Kidney (tissue), 14 donors: ENCODE data around the gene TBC1D5. TPM values are rescaled to one million over a fixed set of nuclear protein-coding genes. Genes with fewer than 3 reads are reported as not detected.

ENCODE experiments used
- DNase-seq, 5 donors: peaks; one replicate each; pipeline ENCODE4 v3.0.0-alpha.2; 2013 to 2020
- FAIRE-seq: peaks from 2 replicates; lab custom pipeline; 2012; peaks lifted over from hg19 to GRCh38; lab: Jason Lieb, UNC
- H3K27ac ChIP-seq, 2 donors: one replicate each; pipeline ENCODE4 v1.7.0; 2013; ENCODE audit warnings: low read depth in 2 of 2, low read length in 2 of 2, inconsistent platforms in 1 of 2
- H3K27me3 ChIP-seq: one replicate; pipeline ENCODE4 v1.7.1; 2013; ENCODE audit warnings: low read length, inconsistent platforms; ENCODE audit not compliant: control insufficient read depth, insufficient read depth
- H3K36me3 ChIP-seq, 3 donors: one replicate each; pipeline versions ENCODE4 v1.7.0 to v1.7.1; 2013; ENCODE audit warnings: low read length in 3 of 3, control low read depth in 1 of 3, inconsistent platforms in 1 of 3; ENCODE audit not compliant: insufficient read depth in 3 of 3, control insufficient read depth in 2 of 3
- H3K4me1 ChIP-seq, 3 donors: one replicate each; pipeline versions ENCODE4 v1.7.0 to v1.7.1; 2013; ENCODE audit warnings: low read length in 3 of 3, inconsistent platforms in 1 of 3, low read depth in 1 of 3; ENCODE audit not compliant: control insufficient read depth in 2 of 3, insufficient read depth in 2 of 3
- H3K4me3 ChIP-seq, 3 donors: one replicate each; pipeline versions ENCODE4 v1.7.0 to v1.8.1; 2013; ENCODE audit warnings: low read length in 3 of 3, control low read depth in 1 of 3, inconsistent platforms in 1 of 3
- H3K9ac ChIP-seq, 3 donors: one replicate each; pipeline versions ENCODE4 v1.7.0 to v1.7.1; 2013; ENCODE audit warnings: low read length in 3 of 3, control low read depth in 1 of 3, inconsistent platforms in 1 of 3
- H3K9me3 ChIP-seq, 3 donors: one replicate each; pipeline versions ENCODE4 v1.7.0 to v1.7.1; 2013; ENCODE audit warnings: low read length in 3 of 3, control low read depth in 1 of 3, inconsistent platforms in 1 of 3; ENCODE audit not compliant: control insufficient read depth in 2 of 3, insufficient read depth in 1 of 3
- intact Hi-C: fragments of 100-400 bp; cut with DNase I; formaldehyde crosslinking; loops from one replicate; pipeline ENCODE4 v1.11.1; 2022
- polyA plus RNA-seq: library from polyadenylated mRNA; stranded (reverse); fragments of 350-450 nt; fragmentation: Illumina TruSeq; extraction: RNeasy Lipid Tissue Mini Kit (QIAGEN cat#74804); gene quantifications from one replicate; pipeline ENCODE4 v1.2.3, GENCODE V29; 2014; ENCODE audit warnings: low read depth, low replicate concordance; ENCODE audit not compliant: insufficient read depth
- total RNA-seq: library from RNA; stranded (reverse); fragmentation: NEBNext Ultra II Directional; extraction: Animal tissue kit (Norgen Biotek cat#: 25700); gene quantifications from one replicate; pipeline ENCODE4 v1.2.1, GENCODE V29; 2021
- TF ChIP-seq, protein P1 (sequence below): IDR thresholded peaks from 3 replicates; pipeline ENCODE4 v1.5.1; 2012; ENCODE audit warnings: mild to moderate bottlenecking, moderate library complexity, borderline replicate concordance; ENCODE audit not compliant: insufficient read depth; ENCODE audit errors: extremely low read depth
- donor health status: control.
- donor health status: control.
- donor health status: control.
- donor health status: control.
- donor health status: control.
- donor health status: DM: yes; HTN: yes; CAD: no.
- donor health status: Normal renal cell carcinoma (clear cell type).

The TBC1D5 gene
- total and polyA plus RNA-seq, 2 donors from 2014 or later: 9.7 to 77.7 TPM

GRCh38 chr3:17505856-17506255, 236.6 kb downstream of the TBC1D5 start:
- Histone ChIP-seq H3K27ac (no peak overlapping the region), H3K27me3 (no peaks in the 10 kb centered on the region), H3K9me3 (no peaks in the 10 kb centered on the region), H3K4me3 (no peak overlapping the region), H3K36me3 (no peaks in the 10 kb centered on the region), H3K4me1 (no peaks in the 10 kb centered on the region), H3K9ac (no peak overlapping the region)
- DNase-seq: no peak
- FAIRE-seq: no peak
- intact Hi-C loops: no loop called here
- TF ChIP-seq, protein P1, sequence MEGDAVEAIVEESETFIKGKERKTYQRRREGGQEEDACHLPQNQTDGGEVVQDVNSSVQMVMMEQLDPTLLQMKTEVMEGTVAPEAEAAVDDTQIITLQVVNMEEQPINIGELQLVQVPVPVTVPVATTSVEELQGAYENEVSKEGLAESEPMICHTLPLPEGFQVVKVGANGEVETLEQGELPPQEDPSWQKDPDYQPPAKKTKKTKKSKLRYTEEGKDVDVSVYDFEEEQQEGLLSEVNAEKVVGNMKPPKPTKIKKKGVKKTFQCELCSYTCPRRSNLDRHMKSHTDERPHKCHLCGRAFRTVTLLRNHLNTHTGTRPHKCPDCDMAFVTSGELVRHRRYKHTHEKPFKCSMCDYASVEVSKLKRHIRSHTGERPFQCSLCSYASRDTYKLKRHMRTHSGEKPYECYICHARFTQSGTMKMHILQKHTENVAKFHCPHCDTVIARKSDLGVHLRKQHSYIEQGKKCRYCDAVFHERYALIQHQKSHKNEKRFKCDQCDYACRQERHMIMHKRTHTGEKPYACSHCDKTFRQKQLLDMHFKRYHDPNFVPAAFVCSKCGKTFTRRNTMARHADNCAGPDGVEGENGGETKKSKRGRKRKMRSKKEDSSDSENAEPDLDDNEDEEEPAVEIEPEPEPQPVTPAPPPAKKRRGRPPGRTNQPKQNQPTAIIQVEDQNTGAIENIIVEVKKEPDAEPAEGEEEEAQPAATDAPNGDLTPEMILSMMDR: no peak

DNA sequence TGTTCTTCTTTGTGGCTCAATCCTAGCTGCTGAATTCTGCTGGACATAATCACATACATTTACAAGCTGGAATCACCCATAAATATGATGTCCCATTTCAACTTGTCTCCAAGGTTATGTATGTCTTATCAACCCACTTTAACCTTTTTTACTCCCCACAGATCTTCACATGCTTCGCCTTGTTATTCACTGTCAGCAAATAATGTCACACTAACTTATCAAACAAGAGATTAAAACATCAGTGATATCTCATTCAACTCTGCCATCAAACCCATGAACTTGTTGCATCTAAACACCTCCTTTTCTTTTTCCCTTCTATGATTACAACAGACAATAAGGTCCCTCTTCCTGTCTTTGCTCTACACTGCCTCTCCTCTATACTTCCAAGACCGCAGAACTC, 240.7 kb downstream of the TBC1D5 start:
- FAIRE-seq: no peak

GRCh38 chr3:17500618-17501017, 241.8 kb downstream of the TBC1D5 start:
- no peak overlapping the region for H3K9ac ChIP-seq
- TF ChIP-seq, protein P1: no peak
- no peaks in the 10 kb centered on the region for H3K4me1 ChIP-seq
- DNase-seq (no peak), FAIRE-seq (no peak)
- H3K27ac ChIP-seq: no peak overlapping the region
- H3K4me3 ChIP-seq: no peak overlapping the region
- no peaks in the 10 kb centered on the region for H3K36me3 ChIP-seq
- no peaks in the 10 kb centered on the region for H3K9me3 ChIP-seq
- H3K27me3 ChIP-seq: no peaks in the 10 kb centered on the region
- intact Hi-C loops: no loop called here

More for the DNA sequence above, 240.7 kb downstream of the TBC1D5 start:
- TF ChIP-seq, protein P1: no peak
- H3K27me3 ChIP-seq: no peaks in the 10 kb centered on the region
- H3K9ac ChIP-seq: no peak overlapping the region
- no peak overlapping the region for H3K27ac ChIP-seq
- intact Hi-C loops: no loop called here
- H3K4me3 ChIP-seq: no peak overlapping the region
- H3K4me1 ChIP-seq: no peaks in the 10 kb centered on the region
- no peak for DNase-seq
- no peaks in the 10 kb centered on the region for H3K36me3 ChIP-seq
- no peaks in the 10 kb centered on the region for H3K9me3 ChIP-seq

DNA sequence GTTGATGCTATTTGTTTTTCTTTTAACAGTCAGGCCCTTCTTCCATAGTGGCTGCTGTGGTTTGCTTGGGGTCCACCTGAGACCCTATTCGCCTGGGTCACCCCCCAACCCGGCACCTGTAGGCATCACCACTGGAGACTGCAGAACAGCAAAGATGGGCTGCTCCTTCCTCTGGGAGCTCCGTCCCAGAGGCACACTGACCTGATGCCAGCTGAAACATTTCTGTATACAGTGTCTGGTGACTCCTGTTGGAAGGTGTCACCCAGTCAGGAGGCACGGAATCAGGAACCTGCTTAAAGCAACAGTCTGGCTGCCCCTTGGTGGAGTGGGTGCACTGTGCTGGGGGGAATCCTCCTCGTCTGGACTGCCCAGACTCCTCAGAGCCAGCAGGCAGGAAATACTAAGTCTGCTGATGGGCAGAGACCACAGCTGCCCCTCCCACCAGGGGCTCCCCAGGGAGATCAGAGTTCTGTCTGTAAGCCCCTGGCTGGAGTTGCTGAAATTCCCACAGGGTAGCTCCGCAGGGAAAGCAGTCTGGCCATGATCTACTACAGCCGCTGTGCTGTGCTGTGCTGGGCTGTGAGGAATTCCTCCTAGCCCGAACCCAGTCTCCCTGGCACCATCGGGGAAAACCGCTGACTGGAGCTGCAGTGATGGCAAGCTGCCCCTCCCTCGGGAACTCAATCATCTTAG, 248.2 kb downstream of the TBC1D5 start:
- no peaks in the 10 kb centered on the region for H3K27me3 ChIP-seq
- H3K27ac ChIP-seq: no peak overlapping the region
- no peak overlapping the region for H3K4me3 ChIP-seq
- FAIRE-seq (no peak), DNase-seq (peak in 1 of 5 donors; percentile 42)
- no peaks in the 10 kb centered on the region for H3K4me1 ChIP-seq
- intact Hi-C loops: no loop called here
- peaks cover 0 to 2% (median 0%) of the 10 kb centered on the region in 3 donors for H3K36me3 ChIP-seq
- H3K9ac ChIP-seq: no peak overlapping the region
- peaks cover 0 to 7% (median 0%) of the 10 kb centered on the region in 3 donors for H3K9me3 ChIP-seq
- TF ChIP-seq, protein P1: no peak
